Tibial artery (tissue), 4 donors: ENCODE data around the gene GGT6.
A peak's percentile ranks its signal among the peaks of the same experiment; 100 is the strongest.

Source experiments
- DNase-seq, 2 donors: peaks; one replicate each; pipeline ENCODE4 v3.0.0-alpha.2; 2019
- H3K27ac ChIP-seq, 2 donors: fragments of 200-600 bp; sonication (generic) in 1 of 2; 1 replicate in 1 of 2; 2 replicates in 1 of 2; pipeline ENCODE4 v1.5.1; 2018 to 2019; ENCODE audit warnings: mild to moderate bottlenecking in 1 of 2
- H3K27me3 ChIP-seq, 2 donors: fragments of 200-600 bp; sonication (generic) in 1 of 2; one replicate each; pipeline versions ENCODE4 v1.5.1 to v1.6.0; 2016 to 2019
- H3K36me3 ChIP-seq, 3 donors: fragments of 200-600 bp; sonication (generic) in 2 of 3; one replicate each; pipeline ENCODE4 v1.5.1; 2016 to 2019; ENCODE audit warnings: mild to moderate bottlenecking in 2 of 3
- H3K4me1 ChIP-seq, 4 donors: fragments of 200-600 bp; sonication (generic) in 2 of 4; 1 replicate in 3 of 4; 2 replicates in 1 of 4; pipeline ENCODE4 v1.5.1; 2016 to 2019
- H3K4me3 ChIP-seq, 2 donors: fragments of 200-600 bp; sonication (generic) in 1 of 2; 1 replicate in 1 of 2; 2 replicates in 1 of 2; pipeline ENCODE4 v1.5.1; 2018 to 2019; ENCODE audit warnings: mild to moderate bottlenecking in 2 of 2
- H3K9me3 ChIP-seq, 3 donors: fragments of 200-600 bp; sonication (generic) in 1 of 3; one replicate each; pipeline ENCODE4 v1.5.1; 2016 to 2019
- CTCF ChIP-seq, 2 experiments: fragments of 200-600 bp in 1 of 2; fragments of 450-650 bp in 1 of 2; IDR thresholded peaks; one replicate each; pipeline ENCODE4 v1.5.1; 2017 to 2019; ENCODE audit warnings: antibody characterized with exemption in 2 of 2, mild to moderate bottlenecking in 1 of 2, moderate library complexity in 1 of 2
- intact Hi-C: fragments of 100-400 bp; cut with DNase I; formaldehyde crosslinking; loops from one replicate; pipeline ENCODE4 v1.15.0; 2023; ENCODE audit warnings: low total_unique reads

The GGT6 gene

GRCh38 chr17:4556996-4557395 is 3.4 kb downstream of the GGT6 start:
- Histone ChIP-seq H3K4me1 (peaks cover 0 to 49% (median 23%) of the 10 kb centered on the region in 4 donors), H3K4me3 (no peak overlapping the region), H3K27me3 (no peaks in the 10 kb centered on the region), H3K36me3 (peaks cover 16 to 21% (median 20%) of the 10 kb centered on the region in 3 donors), H3K9me3 (no peaks in the 10 kb centered on the region), H3K27ac (no peak overlapping the region)
- DNase-seq: no peak
- intact Hi-C loops: no loop called here
- no peak for TF ChIP-seq CTCF (IDR thresholded peaks at IDR 0.05)

- intact Hi-C loops: no loop called here
- no peak for TF ChIP-seq CTCF (IDR thresholded peaks at IDR 0.05)
- Histone ChIP-seq H3K27ac (peak overlapping the region; percentile 74 to 77), H3K9me3 (no peaks in the 10 kb centered on the region), H3K27me3 (no peaks in the 10 kb centered on the region), H3K4me1 (peaks cover 0 to 49% (median 22%) of the 10 kb centered on the region in 4 donors), H3K36me3 (peaks cover 22 to 30% (median 29%) of the 10 kb centered on the region in 3 donors), H3K4me3 (peak overlapping the region; percentile 80 to 86)
- DNase-seq: no peak
These were observed 4.3 kb downstream of the GGT6 start for GRCh38 chr17:4555873-4556759.

- Histone ChIP-seq H3K9me3 (no peaks in the 10 kb centered on the region), H3K36me3 (peaks cover 29 to 39% (median 38%) of the 10 kb centered on the region in 3 donors), H3K27me3 (no peaks in the 10 kb centered on the region), H3K4me3 (peak within 1 kb of the TSS; percentile 80 to 86), H3K27ac (peak within 1 kb of the TSS; percentile 74 to 77), H3K4me1 (peaks cover 0 to 42% (median 22%) of the 10 kb centered on the region in 4 donors)
- TF ChIP-seq CTCF (IDR thresholded peaks at IDR 0.05): peak; percentile 26 to 34
- DNase-seq: peak; percentile 97 to 98
- intact Hi-C loops: loop anchor here (5.0 kb wide), 1 partner anchor 58 kb away; the partner anchor contains the start of gene SPNS2
These were observed 5.2 kb downstream of the GGT6 start, which contains the start of gene MYBBP1A for GRCh38 chr17:4554997-4555799. Gene MYBBP1A (minus strand): TSS chr17:4555384. CDS start chr17:4555324, 60 bp downstream.

- no peaks in the 10 kb centered on the region for H3K9me3 ChIP-seq
- intact Hi-C loops: loop anchor here (5.0 kb wide), 1 partner anchor 57 kb away; the partner anchor contains the start of gene SPNS2
- H3K4me1 ChIP-seq: peaks cover 0 to 35% (median 22%) of the 10 kb centered on the region in 4 donors
- H3K27ac ChIP-seq: peak overlapping the region; percentile 74 to 77
- peak overlapping the region; percentile 80 to 86 for H3K4me3 ChIP-seq
- H3K27me3 ChIP-seq: no peaks in the 10 kb centered on the region
- H3K36me3 ChIP-seq: peaks cover 29 to 46% (median 44%) of the 10 kb centered on the region in 3 donors
- TF ChIP-seq CTCF (IDR thresholded peaks at IDR 0.05): no peak
- peak in 1 of 2 donors; percentile 66 for DNase-seq
These were observed 5.9 kb downstream of the GGT6 start for GRCh38 chr17:4554441-4554996.

GRCh38 chr17:4553669-4554068 is 6.7 kb downstream of the GGT6 start:
- no peaks in the 10 kb centered on the region for H3K27me3 ChIP-seq
- intact Hi-C loops: loop anchor here (5.0 kb wide), 1 partner anchor 56 kb away; the partner anchor contains the start of gene SPNS2
- no peaks in the 10 kb centered on the region for H3K9me3 ChIP-seq
- H3K27ac ChIP-seq: no peak overlapping the region
- TF ChIP-seq CTCF (IDR thresholded peaks at IDR 0.05): no peak
- peaks cover 37 to 55% (median 52%) of the 10 kb centered on the region in 3 donors for H3K36me3 ChIP-seq
- peak overlapping the region in 1 of 2 donors; percentile 86 for H3K4me3 ChIP-seq
- H3K4me1 ChIP-seq: peaks cover 0 to 28% (median 22%) of the 10 kb centered on the region in 4 donors
- no peak for DNase-seq
